Measurements from ENCODE around the gene FERMT3. TPM values are rescaled to one million over a fixed set of nuclear protein-coding genes. Genes with fewer than 3 reads are reported as not detected.
A peak's percentile ranks its signal among the peaks of the same experiment; 100 is the strongest.

The FERMT3 gene
- total RNA-seq, 1 experiment from 2014 or later: 0.80 TPM

DNA sequence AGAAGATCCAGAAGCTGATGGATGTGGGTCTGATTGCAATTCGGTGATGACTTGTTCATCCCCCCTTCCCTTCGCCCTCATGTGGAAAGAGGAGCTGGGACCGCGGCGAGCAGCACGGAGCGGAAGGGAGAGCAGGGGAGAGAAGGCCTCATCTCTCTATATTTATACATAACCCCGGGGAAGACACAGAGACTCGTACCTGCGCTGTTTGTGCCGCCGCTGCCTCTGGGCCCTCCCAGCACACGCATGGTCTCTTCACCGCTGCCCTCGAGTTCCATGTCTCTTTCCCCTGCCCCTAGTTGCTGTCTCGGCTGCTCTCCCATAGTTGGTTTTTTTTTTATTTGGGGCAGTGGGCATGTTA is 2.5 kb upstream of the FERMT3 start:
- peak; percentile 50 for DNase-seq
- H3K4me3 ChIP-seq (ENCODE audit: insufficient read depth, low read depth, low read length): no peak overlapping the region
- H3K36me3 ChIP-seq (replicated peaks; ENCODE audit: control insufficient read depth, insufficient read depth, low read length): peaks cover 38% of the 10 kb centered on the region
- H3K27me3 ChIP-seq (ENCODE audit: control insufficient read depth, insufficient read depth, low read length): no peaks in the 10 kb centered on the region

GRCh38 chr11:64204464-64204989 is 2.0 kb upstream of the FERMT3 start:
- Histone ChIP-seq H3K27me3 (ENCODE audit: control insufficient read depth, insufficient read depth, low read length) (no peaks in the 10 kb centered on the region), H3K36me3 (replicated peaks; ENCODE audit: control insufficient read depth, insufficient read depth, low read length) (peaks cover 38% of the 10 kb centered on the region)
- DNase-seq: peak; percentile 96

GRCh38 chr11:64207256-64208085 is 950 bp downstream of the FERMT3 start:
- Histone ChIP-seq H3K4me3 (ENCODE audit: insufficient read depth, low read depth, low read length) (no peak overlapping the region), H3K27me3 (ENCODE audit: control insufficient read depth, insufficient read depth, low read length) (no peaks in the 10 kb centered on the region), H3K36me3 (replicated peaks; ENCODE audit: control insufficient read depth, insufficient read depth, low read length) (peaks cover 18% of the 10 kb centered on the region)
- DNase-seq: peak; percentile 52

More at GRCh38 chr11:64204464-64204989, 2.0 kb upstream of the FERMT3 start:
- H3K4me3 ChIP-seq (ENCODE audit: insufficient read depth, low read depth, low read length): no peak overlapping the region

DNA sequence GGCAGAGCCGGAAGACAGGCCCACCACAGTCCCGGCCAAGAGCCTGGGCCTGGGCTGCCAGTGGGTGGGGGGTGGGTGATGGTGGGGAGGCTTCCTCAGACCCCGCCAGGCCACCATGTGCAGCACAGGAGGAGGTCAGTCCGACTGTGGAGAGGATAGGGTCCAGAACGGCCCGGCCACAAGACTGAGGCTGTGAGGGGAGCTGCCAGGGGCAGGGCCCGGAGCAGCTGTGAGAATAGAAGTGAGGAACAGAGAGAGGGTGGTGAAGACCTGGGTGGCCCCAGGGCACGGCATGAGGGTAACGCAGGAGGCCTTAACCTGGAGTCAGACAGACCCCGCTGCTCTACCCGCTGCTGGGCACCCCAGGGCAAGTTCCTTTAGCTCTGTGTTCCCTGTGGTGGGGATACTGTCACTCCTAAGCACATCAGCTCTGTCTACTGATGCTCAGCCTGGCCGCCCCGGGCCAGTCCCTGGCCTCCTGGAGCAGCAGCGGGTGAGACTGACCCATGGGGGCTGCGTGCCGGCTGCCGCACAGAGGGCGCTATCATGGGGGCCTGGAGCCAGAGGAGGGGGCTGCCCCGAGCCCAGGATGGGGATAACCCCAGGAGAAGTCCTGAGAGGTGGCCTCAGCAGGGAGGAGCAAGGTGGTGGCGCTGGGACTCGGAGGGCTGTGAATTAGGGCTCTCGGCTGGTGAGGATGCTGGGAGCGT is 1.7 kb downstream of the FERMT3 start:
- Histone ChIP-seq H3K27me3 (ENCODE audit: control insufficient read depth, insufficient read depth, low read length) (no peaks in the 10 kb centered on the region), H3K4me3 (ENCODE audit: insufficient read depth, low read depth, low read length) (no peak overlapping the region), H3K36me3 (replicated peaks; ENCODE audit: control insufficient read depth, insufficient read depth, low read length) (peaks cover 11% of the 10 kb centered on the region)
- peak; percentile 60 for DNase-seq

DNA sequence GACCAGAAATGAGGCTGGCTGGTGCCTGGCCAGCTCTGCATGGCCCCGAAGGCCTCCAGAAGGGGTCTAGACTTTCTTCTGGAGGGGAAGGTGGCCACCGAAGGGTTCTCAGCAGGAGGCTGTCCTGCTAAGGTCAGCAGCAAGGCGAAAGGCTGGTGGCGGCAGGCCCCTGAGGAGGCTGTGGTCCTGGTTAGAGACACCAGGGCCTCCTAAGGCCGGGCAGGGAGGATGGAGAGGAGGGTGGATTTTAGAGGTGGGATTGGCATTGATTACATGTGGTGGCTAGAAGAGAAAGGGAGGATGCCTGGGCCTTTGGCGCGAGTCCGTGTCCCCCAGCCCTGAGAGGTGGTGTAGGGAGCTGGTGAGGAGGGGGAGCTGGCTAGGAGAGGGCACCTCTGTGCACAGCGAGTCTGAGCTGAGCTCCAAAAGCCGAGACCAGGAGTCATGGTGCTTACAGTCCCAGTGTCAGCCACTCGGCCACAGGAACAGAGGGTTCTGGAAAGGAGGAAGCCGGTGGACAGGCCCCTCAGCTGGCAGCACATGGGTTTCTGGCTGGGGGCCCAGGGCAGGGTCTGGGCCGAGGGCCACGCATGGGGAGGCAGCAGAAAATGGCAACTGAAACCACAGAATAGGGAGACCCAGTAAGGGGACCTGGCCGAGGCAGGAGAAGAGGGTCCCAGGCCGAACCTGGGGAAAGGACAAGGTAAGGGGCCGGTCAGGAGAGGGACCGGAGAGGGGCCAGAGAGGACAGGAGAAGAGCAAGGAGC is 2.5 kb downstream of the FERMT3 start:
- H3K4me3 ChIP-seq (ENCODE audit: insufficient read depth, low read depth, low read length): no peak overlapping the region
- H3K27me3 ChIP-seq (ENCODE audit: control insufficient read depth, insufficient read depth, low read length): no peaks in the 10 kb centered on the region
- DNase-seq: peak; percentile 58
- peaks cover 10% of the 10 kb centered on the region for H3K36me3 ChIP-seq (replicated peaks; ENCODE audit: control insufficient read depth, insufficient read depth, low read length)

- Histone ChIP-seq H3K27me3 (ENCODE audit: control insufficient read depth, insufficient read depth, low read length) (no peaks in the 10 kb centered on the region), H3K4me3 (ENCODE audit: insufficient read depth, low read depth, low read length) (no peak overlapping the region), H3K36me3 (replicated peaks; ENCODE audit: control insufficient read depth, insufficient read depth, low read length) (peaks cover 10% of the 10 kb centered on the region)
- no peak for DNase-seq
Observed at GRCh38 chr11:64209563-64209843, 3.0 kb downstream of the FERMT3 start.

DNA sequence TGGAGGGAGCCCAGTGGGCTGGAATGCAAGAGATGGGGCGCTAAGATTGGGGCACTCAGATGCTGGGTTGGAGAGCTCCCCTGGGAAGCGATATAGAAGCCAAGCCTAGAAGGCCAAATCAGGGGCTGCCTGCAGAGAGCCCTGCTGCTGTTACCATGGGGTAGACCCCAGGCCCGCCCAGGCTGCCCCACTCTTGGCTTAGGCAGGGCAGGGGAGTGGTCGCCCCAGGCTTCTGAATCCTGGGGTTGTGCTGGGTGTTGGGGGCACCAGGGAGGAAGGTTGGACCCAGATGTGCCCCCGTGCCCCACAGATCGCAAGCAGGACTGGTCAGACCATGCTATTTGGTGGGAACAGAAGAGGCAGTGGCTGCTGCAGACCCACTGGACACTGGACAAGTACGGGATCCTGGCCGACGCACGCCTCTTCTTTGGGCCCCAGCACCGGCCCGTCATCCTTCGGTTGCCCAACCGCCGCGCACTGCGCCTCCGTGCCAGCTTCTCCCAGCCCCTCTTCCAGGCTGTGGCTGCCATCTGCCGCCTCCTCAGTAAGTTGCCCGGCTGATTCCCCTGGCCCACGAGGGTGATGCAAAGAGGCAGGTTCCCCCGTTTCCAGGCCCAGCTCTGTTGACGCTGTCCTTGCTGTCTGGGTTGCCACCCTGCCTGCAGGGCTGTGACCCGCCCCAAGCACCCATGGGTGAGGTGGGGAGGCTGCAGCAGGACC is 3.9 kb downstream of the FERMT3 start:
- H3K27me3 ChIP-seq (ENCODE audit: control insufficient read depth, insufficient read depth, low read length): no peaks in the 10 kb centered on the region
- H3K4me3 ChIP-seq (ENCODE audit: insufficient read depth, low read depth, low read length): no peak overlapping the region
- peaks cover 9% of the 10 kb centered on the region for H3K36me3 ChIP-seq (replicated peaks; ENCODE audit: control insufficient read depth, insufficient read depth, low read length)
- DNase-seq: peak; percentile 51

DNA sequence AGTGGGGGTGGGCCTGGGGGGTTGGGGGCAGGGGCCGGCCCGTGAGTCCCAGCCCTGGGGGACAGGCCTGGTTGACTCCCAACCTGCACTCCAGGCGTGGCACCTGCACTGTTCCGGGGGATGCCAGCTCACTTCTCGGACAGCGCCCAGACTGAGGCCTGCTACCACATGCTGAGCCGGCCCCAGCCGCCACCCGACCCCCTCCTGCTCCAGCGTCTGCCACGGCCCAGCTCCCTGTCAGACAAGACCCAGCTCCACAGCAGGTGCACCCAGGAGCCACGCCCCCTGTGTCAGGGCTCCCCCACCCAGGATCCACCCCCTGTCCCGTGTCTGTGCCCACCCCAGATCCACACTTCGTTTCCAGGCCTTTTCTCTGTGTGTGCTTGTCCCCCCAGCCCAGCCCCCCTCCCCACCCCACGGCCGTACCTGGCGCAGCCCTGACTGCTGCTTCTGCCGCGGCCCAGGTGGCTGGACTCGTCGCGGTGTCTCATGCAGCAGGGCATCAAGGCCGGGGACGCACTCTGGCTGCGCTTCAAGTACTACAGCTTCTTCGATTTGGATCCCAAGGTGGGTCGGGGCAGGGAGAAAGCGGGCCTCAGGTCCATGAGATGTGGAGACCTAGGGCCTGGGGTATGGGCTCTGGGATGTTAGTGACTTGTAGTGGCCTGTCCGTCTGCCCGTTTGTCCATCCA is 4.8 kb downstream of the FERMT3 start:
- Histone ChIP-seq H3K27me3 (ENCODE audit: control insufficient read depth, insufficient read depth, low read length) (no peaks in the 10 kb centered on the region), H3K4me3 (ENCODE audit: insufficient read depth, low read depth, low read length) (no peak overlapping the region), H3K36me3 (replicated peaks; ENCODE audit: control insufficient read depth, insufficient read depth, low read length) (peaks cover under 1% of the 10 kb centered on the region)
- DNase-seq: peak; percentile 59

DNA sequence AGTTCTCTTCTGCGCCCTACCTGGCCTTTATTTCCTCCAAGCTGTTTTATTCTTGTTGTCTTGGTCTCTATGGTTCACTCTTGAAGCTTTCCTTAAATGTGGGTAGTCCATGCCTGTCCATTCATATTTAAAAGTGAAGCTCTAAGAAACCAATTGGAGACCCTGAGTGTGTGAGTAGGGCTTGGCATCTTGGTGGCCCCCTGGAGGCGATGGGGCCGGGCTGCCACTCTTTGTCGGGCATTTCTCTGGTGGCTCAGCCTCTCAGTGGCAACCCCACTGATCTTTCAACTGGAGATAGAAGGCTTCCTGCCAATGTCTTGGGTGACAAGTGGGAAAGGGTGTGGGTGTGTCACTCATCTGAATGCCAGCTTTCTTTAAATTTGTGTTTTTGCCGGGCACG is 10.4 kb downstream of the FERMT3 start:
- H3K4me3 ChIP-seq (ENCODE audit: insufficient read depth, low read depth, low read length): no peak overlapping the region
- peak; percentile 67 for DNase-seq

GRCh38 chr11:64218628-64219353 is 12.3 kb downstream of the FERMT3 start:
- H3K27me3 ChIP-seq (ENCODE audit: control insufficient read depth, insufficient read depth, low read length): no peaks in the 10 kb centered on the region
- no peak for DNase-seq
- no peaks in the 10 kb centered on the region; the same call in 1 of the 2 replicates for H3K36me3 ChIP-seq (replicated peaks; ENCODE audit: control insufficient read depth, insufficient read depth, low read length)
- no peak overlapping the region for H3K4me3 ChIP-seq (ENCODE audit: insufficient read depth, low read depth, low read length)

More for the DNA sequence above, 10.4 kb downstream of the FERMT3 start:
- Histone ChIP-seq H3K36me3 (replicated peaks; ENCODE audit: control insufficient read depth, insufficient read depth, low read length) (no peaks in the 10 kb centered on the region), H3K27me3 (ENCODE audit: control insufficient read depth, insufficient read depth, low read length) (no peaks in the 10 kb centered on the region)

GRCh38 chr11:64219354-64219684 is 12.8 kb downstream of the FERMT3 start:
- no peaks in the 10 kb centered on the region; the same call in none of the 2 replicates for H3K36me3 ChIP-seq (replicated peaks; ENCODE audit: control insufficient read depth, insufficient read depth, low read length)

GRCh38 chr11:64219755-64220154 is 13.2 kb downstream of the FERMT3 start:
- Histone ChIP-seq H3K36me3 (replicated peaks; ENCODE audit: control insufficient read depth, insufficient read depth, low read length) (no peaks in the 10 kb centered on the region; the same call in none of the 2 replicates), H3K27me3 (ENCODE audit: control insufficient read depth, insufficient read depth, low read length) (no peaks in the 10 kb centered on the region), H3K4me3 (ENCODE audit: insufficient read depth, low read depth, low read length) (no peak overlapping the region)
- no peak for DNase-seq

More at GRCh38 chr11:64219354-64219684, 12.8 kb downstream of the FERMT3 start:
- DNase-seq: no peak
- Histone ChIP-seq H3K4me3 (ENCODE audit: insufficient read depth, low read depth, low read length) (no peak overlapping the region), H3K27me3 (ENCODE audit: control insufficient read depth, insufficient read depth, low read length) (no peaks in the 10 kb centered on the region)

DNA sequence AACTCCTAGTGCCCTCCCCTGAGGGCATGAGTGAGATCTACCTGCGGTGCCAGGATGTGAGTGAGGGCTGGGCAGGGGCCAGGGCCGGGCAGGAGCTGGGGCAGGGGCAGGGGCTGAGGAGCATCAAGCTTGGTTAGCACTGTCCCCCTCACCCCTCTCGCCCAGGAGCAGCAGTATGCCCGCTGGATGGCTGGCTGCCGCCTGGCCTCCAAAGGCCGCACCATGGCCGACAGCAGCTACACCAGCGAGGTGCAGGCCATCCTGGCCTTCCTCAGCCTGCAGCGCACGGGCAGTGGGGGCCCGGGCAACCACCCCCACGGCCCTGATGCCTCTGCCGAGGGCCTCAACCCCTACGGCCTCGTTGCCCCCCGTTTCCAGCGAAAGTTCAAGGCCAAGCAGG is 13.8 kb downstream of the FERMT3 start:
- Histone ChIP-seq H3K36me3 (replicated peaks; ENCODE audit: control insufficient read depth, insufficient read depth, low read length) (no peaks in the 10 kb centered on the region; the same call in none of the 2 replicates), H3K27me3 (ENCODE audit: control insufficient read depth, insufficient read depth, low read length) (no peaks in the 10 kb centered on the region), H3K4me3 (ENCODE audit: insufficient read depth, low read depth, low read length) (no peak overlapping the region)
- no peak for DNase-seq
